ENCODE measurements around the gene GTF2A2. TPM values are rescaled to one million over a fixed set of nuclear protein-coding genes. Genes with fewer than 3 reads are reported as not detected.

Gene GTF2A2
- total RNA-seq, 4 donors from 2014 or later = 18.7 to 35.7 (median 28.2) TPM

GRCh38 chr15:59678172-59678571 is 20.9 kb upstream of the GTF2A2 start:
- TF ChIP-seq POLR2A (IDR thresholded peaks at IDR 0.05) = no peak
- no peak for TF ChIP-seq CTCF (IDR thresholded peaks at IDR 0.05)
- H3K4me3 ChIP-seq = no peak overlapping the region
- intact Hi-C loops (cut with DNase I) = no loop called here
- no peaks in the 10 kb centered on the region for H3K4me1 ChIP-seq
- no peaks in the 10 kb centered on the region for H3K27me3 ChIP-seq
- no peaks in the 10 kb centered on the region for H3K9me3 ChIP-seq
- no peak for DNase-seq
- WGBS, 2 donors = 45 to 46% methylated on average over 1 of the region's 1 CpG
- no peak overlapping the region for H3K27ac ChIP-seq
- peaks cover 0 to 95% (median 43%) of the 10 kb centered on the region in 3 donors for H3K36me3 ChIP-seq

- WGBS, 2 donors = 90 to 97% methylated on average over 13 to 21 of the region's 23 CpGs
- Histone ChIP-seq H3K27me3 (no peaks in the 10 kb centered on the region), H3K27ac (no peak overlapping the region), H3K4me1 (no peaks in the 10 kb centered on the region), H3K9me3 (no peaks in the 10 kb centered on the region), H3K36me3 (peaks cover 0 to 100% (median 57%) of the 10 kb centered on the region in 3 donors), H3K4me3 (no peak overlapping the region)
- intact Hi-C loops (cut with DNase I) = no loop called here
- no peak for DNase-seq
- TF ChIP-seq CTCF (IDR thresholded peaks at IDR 0.05) = no peak
- TF ChIP-seq POLR2A (IDR thresholded peaks at IDR 0.05) = no peak
These were observed 19.2 kb upstream of the GTF2A2 start for GRCh38 chr15:59676565-59676964.

GRCh38 chr15:59674361-59674877 is 17.1 kb upstream of the GTF2A2 start:
- no peak for DNase-seq
- no peaks in the 10 kb centered on the region for H3K4me1 ChIP-seq
- no peaks in the 10 kb centered on the region for H3K9me3 ChIP-seq
- no peak overlapping the region for H3K27ac ChIP-seq
- no peak for TF ChIP-seq POLR2A (IDR thresholded peaks at IDR 0.05)
- TF ChIP-seq CTCF (IDR thresholded peaks at IDR 0.05) = no peak
- WGBS, 2 donors = 83 to 90% methylated on average over 3 of the region's 3 CpGs
- H3K27me3 ChIP-seq = no peaks in the 10 kb centered on the region
- intact Hi-C loops (cut with DNase I) = no loop called here
- peaks cover 0 to 100% (median 68%) of the 10 kb centered on the region in 3 donors for H3K36me3 ChIP-seq
- no peak overlapping the region for H3K4me3 ChIP-seq

- 83 to 86% methylated on average over 8 of the region's 8 CpGs for WGBS, 2 donors
- H3K4me3 ChIP-seq = no peak overlapping the region
- intact Hi-C loops (cut with DNase I) = no loop called here
- H3K27me3 ChIP-seq = no peaks in the 10 kb centered on the region
- no peak overlapping the region for H3K27ac ChIP-seq
- H3K4me1 ChIP-seq = no peaks in the 10 kb centered on the region
- peaks cover 7 to 100% (median 44%) of the 10 kb centered on the region in 3 donors for H3K36me3 ChIP-seq
- DNase-seq = no peak
- TF ChIP-seq POLR2A (IDR thresholded peaks at IDR 0.05) = no peak
- no peak for TF ChIP-seq CTCF (IDR thresholded peaks at IDR 0.05)
- no peaks in the 10 kb centered on the region for H3K9me3 ChIP-seq
These were observed 11.2 kb upstream of the GTF2A2 start for GRCh38 chr15:59668556-59668955.

GRCh38 chr15:59662260-59662659 is 4.9 kb upstream of the GTF2A2 start:
- H3K36me3 ChIP-seq = peaks cover 6 to 76% (median 7%) of the 10 kb centered on the region in 3 donors

More at GRCh38 chr15:59662260-59662659, 4.9 kb upstream of the GTF2A2 start:
- Histone ChIP-seq H3K4me1 (peaks cover 0 to 6% (median 0%) of the 10 kb centered on the region in 3 donors), H3K4me3 (no peak overlapping the region), H3K27ac (peak overlapping the region in 1 of 4 donors; percentile 3), H3K9me3 (no peaks in the 10 kb centered on the region), H3K27me3 (no peaks in the 10 kb centered on the region)
- TF ChIP-seq CTCF (IDR thresholded peaks at IDR 0.05) (no peak), POLR2A (IDR thresholded peaks at IDR 0.05) (no peak)
- intact Hi-C loops (cut with DNase I) = no loop called here
- WGBS, 2 donors = 30 to 52% methylated on average over 1 of the region's 1 CpG
- no peak for DNase-seq
